LNCAP (cell line): Measurements from ENCODE around the gene MYF5.

Source experiments
- CTCF ChIP-seq: fragments of 450-650 bp; IDR thresholded peaks from 2 replicates; pipeline ENCODE4 v1.5.1; 2017; ENCODE audit warnings: mild to moderate bottlenecking

The MYF5 gene

GRCh38 chr12:80716696-80717469 is at the start of gene MYF5:
TSS of gene MYF5 (plus strand) at chr12:80716912. CDS start at chr12:80717064, 152 bp downstream.
- TF ChIP-seq CTCF = no peak

GRCh38 chr12:80670214-80670613 is 46.5 kb upstream of the MYF5 start:
- TF ChIP-seq CTCF = no peak

GRCh38 chr12:80676856-80677255 is 39.9 kb upstream of the MYF5 start:
- no peak for TF ChIP-seq CTCF

GRCh38 chr12:80677994-80678393 is 38.7 kb upstream of the MYF5 start:
- TF ChIP-seq CTCF = no peak

- no peak for TF ChIP-seq CTCF
These were observed 37.2 kb upstream of the MYF5 start for GRCh38 chr12:80679346-80680131.

- TF ChIP-seq CTCF = no peak
These were observed 35.4 kb upstream of the MYF5 start for GRCh38 chr12:80681287-80681686.

- no peak for TF ChIP-seq CTCF
These were observed 34.9 kb upstream of the MYF5 start for GRCh38 chr12:80681786-80682185.
